K562 (cell line): ENCODE measurements around the gene CDS2.
"Not testable (repeated sequence)": the region's sequence is repeated elsewhere in the genome, so short reads cannot be mapped to it uniquely, and the experiment has no call there.

ENCODE experiments used
- CTCF ChIP-seq, 3 experiments: IDR thresholded peaks in 2 of 3; conservative IDR thresholded peaks in 1 of 3; 2 replicates each; pipeline ENCODE4 v1.5.1; 2011 to 2012; ENCODE audit warnings: low read length in 3 of 3, mild to moderate bottlenecking in 3 of 3, control low read depth in 2 of 3, improper control_type of control experiment in 1 of 3, inconsistent platforms in 1 of 3, low read depth in 1 of 3, mixed read lengths in 1 of 3, moderate library complexity in 1 of 3; ENCODE audit not compliant: insufficient read depth in 2 of 3
- DLX4 ChIP-seq: fragments of 250-450 bp; sonication (Bioruptor Pico); IDR thresholded peaks from 2 replicates; pipeline ENCODE4 v1.6.1; 2021; ENCODE audit warnings: mild to moderate bottlenecking
- FOXA1 ChIP-seq: fragments of 450-650 bp; IDR thresholded peaks from 2 replicates; pipeline ENCODE4 v1.6.1; 2016; ENCODE audit warnings: mild to moderate bottlenecking, borderline replicate concordance
- GABPA ChIP-seq: fragments of 200-800 bp; sonication (Bioruptor generic); conservative IDR thresholded peaks from 2 replicates; pipeline ENCODE4 v1.6.1; 2016; ENCODE audit warnings: low read depth, missing genetic modification characterization, missing compliant biosample characterization
- LARP7 ChIP-seq: fragments of 450-650 bp; IDR thresholded peaks from 2 replicates; pipeline ENCODE4 v1.6.1; 2016
- MAFF ChIP-seq: IDR thresholded peaks from 2 replicates; pipeline ENCODE4 v1.6.1; 2012; ENCODE audit warnings: low read length, improper control_type of control experiment
- MEIS2 ChIP-seq: fragments of 450-650 bp; IDR thresholded peaks from 2 replicates; pipeline ENCODE4 v1.6.1; 2014; ENCODE audit warnings: mild to moderate bottlenecking; ENCODE audit not compliant: partially characterized antibody
- MIER1 ChIP-seq: fragments of 450-650 bp; IDR thresholded peaks from 2 replicates; pipeline ENCODE4 v1.6.1; 2016; ENCODE audit warnings: antibody characterized with exemption, mild to moderate bottlenecking, low read depth
- POLR2A ChIP-seq: fragments of 450-650 bp; conservative IDR thresholded peaks from 2 replicates; pipeline ENCODE4 v1.6.1; 2016
- TGIF2 ChIP-seq: sonication (generic); formaldehyde crosslinking; IDR thresholded peaks from 2 replicates; pipeline ENCODE4 v1.8.1; 2022; ENCODE audit warnings: mild to moderate bottlenecking, missing genetic modification reagents, moderate library complexity
- ZBTB1 ChIP-seq: sonication (generic); formaldehyde crosslinking; IDR thresholded peaks from 2 replicates; pipeline ENCODE4 v1.8.1; 2023; ENCODE audit warnings: missing genetic modification reagents, low read depth, mild to moderate bottlenecking, borderline replicate concordance

GRCh38 chr20:5099909-5100308 is 26.9 kb upstream of the CDS2 start:
- TF ChIP-seq GABPA (tag); CTCF (IDR thresholded peaks at IDR 0.05 in 2 of 3, conservative IDR thresholded peaks at IDR 0.05 in 1 of 3; ENCODE audit: insufficient read depth in 2 of 3, low read depth in 1 of 3, low read length in 3 of 3); MAFF; TGIF2 (CRISPR knock-in tag); FOXA1; POLR2A; MIER1; LARP7; ZBTB1 (CRISPR knock-in tag); DLX4 (CRISPR knock-in tag); MEIS2: not testable (repeated sequence)
